SK-N-SH (cell line): Measurements from ENCODE around the gene CACNA1D. TPM values are rescaled to one million over a fixed set of nuclear protein-coding genes. Genes with fewer than 3 reads are reported as not detected.

Experiments
- CTCF ChIA-PET: fragments of 300-600, 350-600 bp; formaldehyde crosslinking; extraction: SDS; loops from one replicate; lab custom pipeline; 2021; lab: Yijun Ruan, JAX
- POLR2A ChIA-PET: fragments of 350-600 bp; sonication (Branson Sonifier 250); formaldehyde crosslinking; extraction: SDS; loops from one replicate; lab custom pipeline; 2020; ENCODE audit warnings: antibody characterized with exemption, inconsistent platforms; lab: Yijun Ruan, JAX
- DNase-seq: peaks from one replicate; pipeline ENCODE4 v3.0.0; 2012
- H2AFZ ChIP-seq: fragments of 200-600 bp; sonication (generic); 2 replicates; pipeline ENCODE4 v1.8.1; 2016; ENCODE audit warnings: antibody characterized with exemption, mild to moderate bottlenecking, low read depth
- H3F3A ChIP-seq: fragments of 200-600 bp; sonication (generic); replicated peaks from 2 replicates; pipeline ENCODE3; 2016; ENCODE audit warnings: antibody characterized with exemption, mild to moderate bottlenecking; ENCODE audit not compliant: insufficient read depth
- H3K27ac ChIP-seq, 2 experiments: fragments of 200-500 bp in 1 of 2; fragments of 200-600 bp in 1 of 2; sonication (Bioruptor generic) in 1 of 2; sonication (generic), shearing (Covaris generic) in 1 of 2; 2 replicates each; pipeline versions ENCODE4 v1.5.1 to v1.6.1; 2014 to 2016; ENCODE audit warnings: low read depth in 2 of 2, inconsistent platforms in 1 of 2, low read length in 1 of 2, mild to moderate bottlenecking in 1 of 2, mixed read lengths in 1 of 2
- H3K27me3 ChIP-seq: fragments of 200-600 bp; sonication (generic), shearing (Covaris generic); 2 replicates; pipeline ENCODE4 v1.6.1; 2016; ENCODE audit warnings: mixed run types; ENCODE audit not compliant: insufficient read depth
- H3K36me3 ChIP-seq, 2 experiments: fragments of 200-500 bp in 1 of 2; fragments of 200-600 bp in 1 of 2; sonication (Bioruptor generic) in 1 of 2; sonication (generic) in 1 of 2; replicated peaks in 1 of 2; 2 replicates each; pipeline versions ENCODE3 to v1.5.1; 2014 to 2016; ENCODE audit warnings: low read length in 1 of 2, mild to moderate bottlenecking in 1 of 2; ENCODE audit not compliant: insufficient read depth in 2 of 2, control insufficient read depth in 1 of 2
- H3K4me1 ChIP-seq, 2 experiments: fragments of 200-500 bp in 1 of 2; fragments of 200-600 bp in 1 of 2; sonication (Bioruptor generic) in 1 of 2; sonication (generic), shearing (Covaris generic) in 1 of 2; 2 replicates each; pipeline versions ENCODE4 v1.5.1 to v1.6.1; 2014 to 2016; ENCODE audit warnings: low read depth in 1 of 2, low read length in 1 of 2, mixed run types in 1 of 2; ENCODE audit not compliant: insufficient read depth in 2 of 2, control insufficient read depth in 1 of 2
- H3K4me2 ChIP-seq: fragments of 200-600 bp; sonication (generic), shearing (Covaris generic); 2 replicates; pipeline ENCODE4 v1.6.1; 2017; ENCODE audit warnings: mixed run types
- H3K4me3 ChIP-seq, 2 experiments: fragments of 200-500 bp in 1 of 2; fragments of 200-600 bp in 1 of 2; sonication (Bioruptor generic) in 1 of 2; sonication (generic), shearing (Covaris generic) in 1 of 2; 2 replicates each; pipeline versions ENCODE4 v1.5.1 to v1.8.1; 2014 to 2016; ENCODE audit warnings: low read depth in 2 of 2, inconsistent platforms in 1 of 2, low read length in 1 of 2, mild to moderate bottlenecking in 1 of 2, mixed read lengths in 1 of 2, moderate library complexity in 1 of 2
- H3K79me2 ChIP-seq: fragments of 200-600 bp; sonication (generic); 2 replicates; pipeline ENCODE4 v1.8.1; 2017; ENCODE audit warnings: mild to moderate bottlenecking; ENCODE audit not compliant: insufficient read depth
- H3K9ac ChIP-seq: fragments of 200-600 bp; sonication (generic); 2 replicates; pipeline ENCODE4 v1.6.1; 2017; ENCODE audit warnings: mixed run types
- H3K9me2 ChIP-seq: fragments of 200-600 bp; sonication (generic); 2 replicates; pipeline ENCODE4 v1.6.1; 2017; ENCODE audit warnings: mixed run types
- H3K9me3 ChIP-seq: fragments of 200-600 bp; sonication (generic); 2 replicates; pipeline ENCODE4 v1.6.1; 2017; ENCODE audit warnings: mixed run types, mild to moderate bottlenecking, moderate library complexity
- H4K20me1 ChIP-seq: fragments of 200-600 bp; sonication (generic); 2 replicates; pipeline ENCODE4 v1.6.1; 2017; ENCODE audit warnings: mild to moderate bottlenecking, mixed run types; ENCODE audit not compliant: insufficient read depth
- CHD2 ChIP-seq: fragments of 150-350 bp; IDR thresholded peaks from 2 replicates; pipeline ENCODE4 v1.6.1; 2018; ENCODE audit warnings: low read length; ENCODE audit not compliant: partially characterized antibody
- ELF1 ChIP-seq: IDR thresholded peaks from 2 replicates; pipeline ENCODE4 v1.4.0; 2012
- EP300 ChIP-seq, 2 experiments: IDR thresholded peaks; 2 replicates each; pipeline versions ENCODE4 v1.4.0 to v1.6.1; 2012; ENCODE audit warnings: borderline replicate concordance in 1 of 2, low read depth in 1 of 2, low read length in 1 of 2
- FOSL2 ChIP-seq: IDR thresholded peaks from 2 replicates; pipeline ENCODE4 v1.4.0; 2012; ENCODE audit warnings: low read depth, mild to moderate bottlenecking, moderate library complexity, borderline replicate concordance
- GATA2 ChIP-seq: sonication (generic); formaldehyde crosslinking; IDR thresholded peaks from 2 replicates; pipeline ENCODE4 v1.5.0; 2020; ENCODE audit warnings: mild to moderate bottlenecking, missing genetic modification reagents
- JUND ChIP-seq: IDR thresholded peaks from 2 replicates; pipeline ENCODE4 v1.4.0; 2012
- NFIC ChIP-seq: IDR thresholded peaks from 2 replicates; pipeline ENCODE4 v1.4.0; 2012; ENCODE audit warnings: borderline replicate concordance
- NRF1 ChIP-seq: IDR thresholded peaks from 2 replicates; pipeline ENCODE4 v1.6.1; 2012; ENCODE audit warnings: low read depth, mild to moderate bottlenecking, low read length
- POLR2AphosphoS5 ChIP-seq: IDR thresholded peaks from 2 replicates; pipeline ENCODE4 v1.6.1; 2012; ENCODE audit warnings: low read depth, low read length
- RCOR1 ChIP-seq: fragments of 150-350 bp; IDR thresholded peaks from 2 replicates; pipeline ENCODE4 v1.6.1; 2017; ENCODE audit warnings: antibody characterized with exemption, low read length
- RFX5 ChIP-seq: IDR thresholded peaks from 2 replicates; pipeline ENCODE4 v1.6.1; 2012; ENCODE audit warnings: mild to moderate bottlenecking, improper control_type of control experiment, low read length
- RXRA ChIP-seq: IDR thresholded peaks from 2 replicates; pipeline ENCODE4 v1.4.0; 2012; ENCODE audit warnings: low read depth, mild to moderate bottlenecking, borderline replicate concordance
- SIN3A ChIP-seq: IDR thresholded peaks from 2 replicates; pipeline ENCODE4 v1.6.1; 2012; ENCODE audit warnings: low read depth, mild to moderate bottlenecking, low read length, moderate library complexity, borderline replicate concordance
- SMC3 ChIP-seq: IDR thresholded peaks from 2 replicates; pipeline ENCODE4 v1.6.1; 2012; ENCODE audit warnings: low read depth, low read length, improper control_type of control experiment
- TCF12 ChIP-seq: IDR thresholded peaks from 2 replicates; pipeline ENCODE4 v1.4.0; 2012
- YY1 ChIP-seq: IDR thresholded peaks from 2 replicates; pipeline ENCODE4 v1.4.0; 2012; ENCODE audit warnings: low read depth, mild to moderate bottlenecking
- WGBS: methylation state at CpG from one replicate; pipeline ENCODE4 v1.1.6; 2017; ENCODE audit warnings: low lambda C conversion rate; 5-methylcytosine and 5-hydroxymethylcytosine counted together
- polyA plus RNA-seq, 3 experiments: library from polyadenylated mRNA; depleted of rRNA; stranded (reverse); fragments of >200 nt; gene quantifications; 2 replicates each; pipeline ENCODE4 v1.2.3, GENCODE V29; 2012
- TF ChIP-seq, protein P1 (sequence below): IDR thresholded peaks from 2 replicates; pipeline ENCODE4 v1.4.0; 2012; ENCODE audit warnings: low read depth
- TF ChIP-seq, protein P2 (sequence below): IDR thresholded peaks from 2 replicates; pipeline ENCODE4 v1.4.0; 2012; ENCODE audit warnings: low read depth, borderline replicate concordance
- TF ChIP-seq, protein P3 (sequence below): fragments of 150-350 bp; IDR thresholded peaks from 2 replicates; pipeline ENCODE4 v1.6.1; 2017; ENCODE audit warnings: antibody characterized with exemption, low read length, low read depth, borderline replicate concordance
- TF ChIP-seq, protein P4 (sequence below): IDR thresholded peaks from 2 replicates; pipeline ENCODE4 v1.4.0; 2012; ENCODE audit warnings: low read depth, borderline replicate concordance

Gene CACNA1D
- polyA plus RNA-seq, 1 of the 3 experiments (the other 2 are of a cell fraction) = 0.12 TPM

DNA sequence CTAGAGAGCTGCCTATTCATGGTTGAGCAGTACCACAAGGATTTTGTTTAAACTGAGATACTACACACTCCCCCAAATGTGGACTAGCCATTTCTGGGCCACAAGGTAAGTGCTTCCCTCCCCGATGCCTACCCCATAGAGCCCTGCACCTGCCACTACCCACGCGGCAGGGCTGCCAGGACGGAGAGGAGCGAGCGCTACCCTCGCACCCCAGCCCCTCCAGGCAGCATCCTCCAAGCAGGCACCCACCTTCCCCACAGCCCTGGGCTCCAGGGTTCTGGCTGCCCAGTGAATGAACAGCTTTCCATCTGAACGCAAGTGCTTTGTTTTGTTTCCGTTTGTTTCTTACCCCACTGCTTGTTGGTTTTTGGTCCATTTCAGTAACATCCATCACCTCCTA, 292.6 kb downstream of the CACNA1D start:
- Histone ChIP-seq H3K79me2 (no peaks in the 10 kb centered on the region), H3K4me2 (no peak overlapping the region), H3F3A (no peaks in the 10 kb centered on the region), H3K4me3 (no peak overlapping the region), H3K9ac (no peak overlapping the region), H3K27me3 (no peaks in the 10 kb centered on the region; the same call in 1 of the 2 replicates), H3K9me2 (no peaks in the 10 kb centered on the region), H3K36me3 (no peaks in the 10 kb centered on the region), H3K27ac (no peak overlapping the region), H3K4me1 (no peaks in the 10 kb centered on the region), H4K20me1 (no peaks in the 10 kb centered on the region), H2AFZ (no peak overlapping the region), H3K9me3 (no peaks in the 10 kb centered on the region)
- CTCF ChIA-PET = interaction anchor here (1.4 kb wide), 1 partner anchor 77 kb away, joined by 5 read pairs; no protein-coding TSS in a partner anchor
- POLR2A ChIA-PET = no interaction called here
- DNase-seq = no peak
- WGBS = 71% methylated on average over 3 of the region's 9 CpGs
- TF ChIP-seq SIN3A (no peak), NFIC (no peak), ELF1 (no peak), TCF12 (no peak), NRF1 (no peak), CHD2 (no peak), GATA2 (no peak), RCOR1 (no peak), YY1 (no peak), EP300 (IDR thresholded peaks at IDR 0.05; ENCODE audit: borderline replicate concordance in 1 of 2, low read depth in 1 of 2, low read length in 1 of 2) (no peak), FOSL2 (no peak), RFX5 (no peak)
- TF ChIP-seq, protein P1, sequence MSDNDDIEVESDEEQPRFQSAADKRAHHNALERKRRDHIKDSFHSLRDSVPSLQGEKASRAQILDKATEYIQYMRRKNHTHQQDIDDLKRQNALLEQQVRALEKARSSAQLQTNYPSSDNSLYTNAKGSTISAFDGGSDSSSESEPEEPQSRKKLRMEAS = no peak
- TF ChIP-seq, protein P2, sequence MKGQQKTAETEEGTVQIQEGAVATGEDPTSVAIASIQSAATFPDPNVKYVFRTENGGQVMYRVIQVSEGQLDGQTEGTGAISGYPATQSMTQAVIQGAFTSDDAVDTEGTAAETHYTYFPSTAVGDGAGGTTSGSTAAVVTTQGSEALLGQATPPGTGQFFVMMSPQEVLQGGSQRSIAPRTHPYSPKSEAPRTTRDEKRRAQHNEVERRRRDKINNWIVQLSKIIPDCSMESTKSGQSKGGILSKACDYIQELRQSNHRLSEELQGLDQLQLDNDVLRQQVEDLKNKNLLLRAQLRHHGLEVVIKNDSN = no peak
- TF ChIP-seq, protein P3, sequence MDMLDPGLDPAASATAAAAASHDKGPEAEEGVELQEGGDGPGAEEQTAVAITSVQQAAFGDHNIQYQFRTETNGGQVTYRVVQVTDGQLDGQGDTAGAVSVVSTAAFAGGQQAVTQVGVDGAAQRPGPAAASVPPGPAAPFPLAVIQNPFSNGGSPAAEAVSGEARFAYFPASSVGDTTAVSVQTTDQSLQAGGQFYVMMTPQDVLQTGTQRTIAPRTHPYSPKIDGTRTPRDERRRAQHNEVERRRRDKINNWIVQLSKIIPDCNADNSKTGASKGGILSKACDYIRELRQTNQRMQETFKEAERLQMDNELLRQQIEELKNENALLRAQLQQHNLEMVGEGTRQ = no peak
- TF ChIP-seq, protein P4, sequence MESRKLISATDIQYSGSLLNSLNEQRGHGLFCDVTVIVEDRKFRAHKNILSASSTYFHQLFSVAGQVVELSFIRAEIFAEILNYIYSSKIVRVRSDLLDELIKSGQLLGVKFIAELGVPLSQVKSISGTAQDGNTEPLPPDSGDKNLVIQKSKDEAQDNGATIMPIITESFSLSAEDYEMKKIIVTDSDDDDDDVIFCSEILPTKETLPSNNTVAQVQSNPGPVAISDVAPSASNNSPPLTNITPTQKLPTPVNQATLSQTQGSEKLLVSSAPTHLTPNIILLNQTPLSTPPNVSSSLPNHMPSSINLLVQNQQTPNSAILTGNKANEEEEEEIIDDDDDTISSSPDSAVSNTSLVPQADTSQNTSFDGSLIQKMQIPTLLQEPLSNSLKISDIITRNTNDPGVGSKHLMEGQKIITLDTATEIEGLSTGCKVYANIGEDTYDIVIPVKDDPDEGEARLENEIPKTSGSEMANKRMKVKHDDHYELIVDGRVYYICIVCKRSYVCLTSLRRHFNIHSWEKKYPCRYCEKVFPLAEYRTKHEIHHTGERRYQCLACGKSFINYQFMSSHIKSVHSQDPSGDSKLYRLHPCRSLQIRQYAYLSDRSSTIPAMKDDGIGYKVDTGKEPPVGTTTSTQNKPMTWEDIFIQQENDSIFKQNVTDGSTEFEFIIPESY = no peak

DNA sequence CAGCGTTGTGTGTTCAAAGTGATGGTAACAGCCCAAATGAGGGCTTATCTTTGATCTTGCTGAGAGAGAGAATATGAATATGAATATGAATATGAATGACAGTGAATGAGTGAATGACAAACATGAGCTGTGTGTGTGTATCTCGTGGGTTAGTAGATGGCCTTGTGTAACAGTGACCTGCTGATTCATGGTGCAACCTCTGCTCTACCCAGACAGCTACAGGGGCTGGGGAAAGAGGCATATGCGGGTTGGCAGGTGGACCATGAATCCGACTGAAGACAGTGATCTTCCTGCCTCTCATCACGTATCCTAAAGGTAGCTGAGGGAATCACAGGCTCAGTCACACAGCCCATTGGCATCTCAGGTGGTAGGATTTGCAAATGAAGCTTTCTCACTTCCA, 293.6 kb downstream of the CACNA1D start:
- Histone ChIP-seq H3K4me3 (no peak overlapping the region), H3K9ac (no peak overlapping the region), H2AFZ (no peak overlapping the region), H3K79me2 (no peaks in the 10 kb centered on the region), H3K9me3 (no peaks in the 10 kb centered on the region), H3K27ac (no peak overlapping the region), H3K9me2 (no peaks in the 10 kb centered on the region), H4K20me1 (no peaks in the 10 kb centered on the region), H3K4me1 (no peaks in the 10 kb centered on the region; a peak in 1 of 4 replicates), H3K4me2 (no peak overlapping the region), H3K27me3 (no peaks in the 10 kb centered on the region; the same call in 1 of the 2 replicates), H3F3A (no peaks in the 10 kb centered on the region), H3K36me3 (no peaks in the 10 kb centered on the region)
- WGBS = 44% methylated on average over 2 of the region's 5 CpGs
- CTCF ChIA-PET = no interaction called here
- no peak for TF ChIP-seq SMC3
- TF ChIP-seq NRF1 = no peak
- no peak for TF ChIP-seq JUND
- no peak for TF ChIP-seq RXRA
- TF ChIP-seq POLR2AphosphoS5 = no peak
- TF ChIP-seq GATA2 = no peak
- no peak for TF ChIP-seq FOSL2
- no peak for TF ChIP-seq NFIC
- POLR2A ChIA-PET = no interaction called here
- DNase-seq = no peak
